Adrenal gland (tissue), 12 donors: ENCODE results near the gene MRPL38. TPM values are rescaled to one million over a fixed set of nuclear protein-coding genes. Genes with fewer than 3 reads are reported as not detected.
"Not testable (repeated sequence)": the region's sequence is repeated elsewhere in the genome, so short reads cannot be mapped to it uniquely, and the experiment has no call there.

Experiments used
- DNase-seq, 7 donors: peaks; one replicate each; pipeline ENCODE4 v3.0.0-alpha.2; 2019 to 2020
- H3K27ac ChIP-seq, 5 donors: fragments of 200-600 bp; sonication (generic) in 4 of 5; 1 replicate in 3 of 5; 2 replicates in 2 of 5; pipeline versions ENCODE4 v1.5.1 to v1.8.0; 2016 to 2020; ENCODE audit warnings: mild to moderate bottlenecking in 1 of 5
- H3K27me3 ChIP-seq: fragments of 200-600 bp; 2 replicates; pipeline ENCODE4 v1.8.0; 2021
- H3K36me3 ChIP-seq, 2 donors: fragments of 200-600 bp; replicated peaks in 1 of 2; 1 replicate in 1 of 2; 2 replicates in 1 of 2; pipeline versions ENCODE4 v1.5.1 to v1.8.0; 2018 to 2022
- H3K4me1 ChIP-seq, 2 donors: fragments of 200-600 bp; replicated peaks in 1 of 2; 1 replicate in 1 of 2; 2 replicates in 1 of 2; pipeline versions ENCODE4 v1.5.1 to v1.8.0; 2018 to 2021
- H3K4me3 ChIP-seq, 4 donors: fragments of 200-600 bp; sonication (generic) in 3 of 4; one replicate each; pipeline ENCODE4 v1.5.1; 2016 to 2018
- H3K9me3 ChIP-seq, 3 donors: fragments of 200-600 bp; sonication (generic) in 1 of 3; replicated peaks in 1 of 3; 1 replicate in 2 of 3; 2 replicates in 1 of 3; pipeline versions ENCODE4 v1.5.1 to v1.8.0; 2016 to 2021
- CTCF ChIP-seq, 6 experiments: fragments of 450-650 bp in 4 of 6; fragments of 200-600 bp in 2 of 6; sonication (generic) in 1 of 6; IDR thresholded peaks; 1 replicate in 5 of 6; 2 replicates in 1 of 6; pipeline versions ENCODE4 v1.5.1 to v1.8.0; 2016 to 2021; ENCODE audit warnings: antibody characterized with exemption in 6 of 6, mild to moderate bottlenecking in 2 of 6, moderate library complexity in 1 of 6
- POLR2A ChIP-seq, 2 donors: fragments of 450-650 bp; IDR thresholded peaks; one replicate each; pipeline ENCODE4 v1.6.1; 2017; ENCODE audit warnings: antibody characterized with exemption in 2 of 2, mild to moderate bottlenecking in 2 of 2, moderate library complexity in 1 of 2
- WGBS, 4 donors: extraction: QIAGEN DNeasy Blood & Tissue Kit in 2 of 4; methylation state at CpG; one replicate each; pipeline versions ENCODE4 v1.1.5 to v1.1.7; 2013 to 2017; 5-methylcytosine and 5-hydroxymethylcytosine counted together
- intact Hi-C, 2 donors: fragments of 100-400 bp; cut with DNase I; formaldehyde crosslinking; loops; one replicate each; pipeline versions ENCODE4 v1.14.1 to v1.15.0; 2022 to 2023
- polyA plus RNA-seq, 3 donors: library from polyadenylated mRNA; stranded (reverse); fragments of 200-250 nt in 2 of 3; fragments of 350-450 nt in 1 of 3; fragmentation: Illumina TruSeq in 1 of 3; extraction: RNeasy Lipid Tissue Mini Kit (QIAGEN cat#74804) in 1 of 3; gene quantifications; one replicate each; pipeline ENCODE4 v1.2.3, GENCODE V29; 2013 to 2014
- total RNA-seq, 9 donors: library from RNA; depleted of rRNA in 4 of 9; stranded (reverse); fragments of >200 nt in 4 of 9; fragments of 120-200 nt in 1 of 9; fragmentation: NEBNext Ultra II Directional in 1 of 9; extraction: Animal tissue kit (Norgen Biotek cat#: 25700) in 1 of 9; gene quantifications; one replicate each; pipeline versions ENCODE4 v1.1.0 to v1.2.4, GENCODE V29; 2013 to 2023
- donor health status: healthy with polysubstance abuse.
- donor health status: Bipolar disorder and iron deficiency.
- donor health status: DM: yes; HTN: yes; CAD: no.
- donor health status: DM: no; HTN: no; CAD: no.
- donor health status: DM: no; HTN: no; CAD: no.
- donor health status: DM: yes; HTN: yes; CAD: no.

Gene MRPL38
- total and polyA plus RNA-seq, 12 donors: 36.7 to 214 (median 82.7) TPM

DNA sequence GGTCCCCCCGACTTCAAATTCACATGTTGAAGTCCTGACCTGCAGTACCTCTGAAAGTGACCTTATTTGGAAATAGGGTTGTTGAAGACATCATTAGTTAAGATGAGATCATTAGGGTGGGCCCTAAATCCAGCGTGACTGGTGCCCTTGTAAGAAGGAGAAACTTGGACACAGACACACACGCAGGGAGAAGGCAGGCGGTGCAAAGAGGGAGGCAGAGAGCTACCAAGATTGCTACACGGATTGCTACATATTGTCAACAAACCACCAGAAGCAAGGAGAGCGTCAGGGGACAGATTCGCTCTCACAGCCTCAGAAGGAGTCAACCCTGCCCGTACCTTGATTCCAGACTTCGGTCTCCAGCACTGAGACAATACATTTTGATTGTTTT, 42.8 kb downstream of the MRPL38 start:
- Histone ChIP-seq H3K4me1 (no peaks in the 10 kb centered on the region), H3K36me3 (no peaks in the 10 kb centered on the region), H3K4me3 (no peak overlapping the region), H3K9me3 (no peaks in the 10 kb centered on the region), H3K27ac (no peak overlapping the region), H3K27me3 (no peaks in the 10 kb centered on the region)
- DNase-seq: no peak
- intact Hi-C loops: no loop called here
- TF ChIP-seq CTCF (IDR thresholded peaks at IDR 0.05): no peak
- TF ChIP-seq POLR2A (IDR thresholded peaks at IDR 0.05): no peak
- 74 to 87% (median 85%) methylated on average over 9 of the region's 9 CpGs for WGBS, 4 donors

- WGBS, 4 donors: 78 to 90% (median 88%) methylated on average over 8 to 10 of the region's 10 CpGs
- intact Hi-C loops: not testable (repeated sequence)
Observed at GRCh38 chr17:75859358-75859757, 45.3 kb downstream of the MRPL38 start.

GRCh38 chr17:75856062-75856756, 48.5 kb downstream of the MRPL38 start:
- WGBS, 4 donors: 2 to 6% (median 3%) methylated on average over 17 to 24 of the region's 24 CpGs
- Histone ChIP-seq H3K4me1 (peaks cover 10 to 26% of the 10 kb centered on the region in 2 donors), H3K27ac (peak overlapping the region; percentile 74 to 97 (median 88)), H3K36me3 (peaks cover 0 to 11% of the 10 kb centered on the region in 2 donors), H3K27me3 (no peaks in the 10 kb centered on the region), H3K9me3 (no peaks in the 10 kb centered on the region), H3K4me3 (peak overlapping the region; percentile 58 to 71 (median 64))
- no peak for TF ChIP-seq POLR2A (IDR thresholded peaks at IDR 0.05)
- TF ChIP-seq CTCF (IDR thresholded peaks at IDR 0.05): peak in 1 of 6 experiments; percentile 5
- intact Hi-C loops: no loop called here
- peak in 4 of 7 donors; percentile 50 to 67 (median 52) for DNase-seq

More at GRCh38 chr17:75859358-75859757, 45.3 kb downstream of the MRPL38 start:
- not testable (repeated sequence) for H3K36me3 ChIP-seq, DNase-seq, H3K4me1 ChIP-seq, H3K27me3 ChIP-seq, H3K9me3 ChIP-seq, H3K4me3 ChIP-seq
- peak overlapping the region in 2 of 5 donors; percentile 72 to 83 for H3K27ac ChIP-seq

DNA sequence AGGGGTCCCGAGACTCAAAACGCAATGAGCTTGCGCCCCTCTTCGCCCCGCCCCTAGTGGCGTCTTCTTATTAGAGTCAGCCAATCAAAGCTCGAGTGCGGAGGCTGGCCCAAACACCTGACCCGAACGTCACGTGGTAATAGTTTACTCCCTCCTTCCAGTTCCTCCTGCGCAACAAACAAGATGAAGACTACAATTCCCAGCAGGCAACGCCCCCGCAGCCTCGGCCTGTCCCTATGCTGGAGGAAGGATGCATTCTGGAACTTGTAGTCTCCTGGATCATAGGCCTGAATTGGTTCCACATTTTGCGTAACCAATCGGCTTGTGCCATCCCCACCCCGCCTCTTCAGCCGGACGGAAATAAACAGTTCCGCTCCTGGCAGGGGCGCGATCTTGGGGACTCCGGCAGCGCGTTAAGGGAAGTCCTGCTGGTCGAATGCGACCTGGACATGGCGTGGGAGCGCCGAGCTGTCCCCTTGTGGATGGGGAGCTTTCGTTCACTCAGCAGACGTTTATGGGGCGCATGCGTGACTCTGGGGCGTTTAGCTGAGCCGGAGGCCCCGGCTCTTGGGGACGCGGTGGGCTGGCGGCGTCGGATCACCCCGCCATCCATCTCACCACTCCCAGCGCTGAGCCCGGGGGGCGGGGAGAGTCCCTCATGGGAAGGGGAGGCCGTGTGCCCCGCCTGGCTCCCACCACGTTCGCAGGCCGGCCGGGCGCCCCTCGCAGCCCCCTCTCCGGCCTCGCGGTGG, 49.2 kb downstream of the MRPL38 start, which contains the start of gene WBP2:
TSS of gene WBP2 (minus strand) at position 26 of the 752 bp plus-strand sequence. CDS start 38 bp downstream, outside the sequence.
- 0 to 1% (median 0%) methylated on average over 11 to 58 of the region's 58 CpGs for WGBS, 4 donors
- peak within 1 kb of the TSS; percentile 91 to 99 (median 97) for H3K27ac ChIP-seq
- H3K4me3 ChIP-seq: peak within 1 kb of the TSS; percentile 58 to 81 (median 70)
- peak; percentile 97 to 100 (median 100) for DNase-seq
- TF ChIP-seq CTCF (IDR thresholded peaks at IDR 0.05) (peak; percentile 21 to 50 (median 31)), POLR2A (IDR thresholded peaks at IDR 0.05) (peak; percentile 79 to 97)
- no peaks in the 10 kb centered on the region for H3K27me3 ChIP-seq
- H3K9me3 ChIP-seq: no peaks in the 10 kb centered on the region
- H3K36me3 ChIP-seq: peaks cover 0 to 18% of the 10 kb centered on the region in 2 donors
- intact Hi-C loops: no loop called here
- peaks cover 13 to 34% of the 10 kb centered on the region in 2 donors for H3K4me1 ChIP-seq
